Liver (tissue), 9 donors: ENCODE measurements around the gene MAP4K3. TPM values are rescaled to one million over a fixed set of nuclear protein-coding genes. Genes with fewer than 3 reads are reported as not detected.

Experiments
- DNase-seq: peaks from one replicate; pipeline ENCODE4 v3.0.0-alpha.2; 2017; ENCODE audit warnings: low spot score
- H3K27ac ChIP-seq, 2 donors: one replicate each; pipeline ENCODE4 v1.7.0; 2013; ENCODE audit warnings: inconsistent platforms in 2 of 2, low read length in 2 of 2, control low read depth in 1 of 2, low read depth in 1 of 2, mild to moderate bottlenecking in 1 of 2
- H3K27me3 ChIP-seq, 4 donors: one replicate each; pipeline versions ENCODE4 v1.6.1 to v1.7.0; 2013; ENCODE audit warnings: low read length in 3 of 4, inconsistent platforms in 1 of 4, mild to moderate bottlenecking in 1 of 4, moderate library complexity in 1 of 4; ENCODE audit not compliant: control insufficient read depth in 4 of 4, insufficient read depth in 4 of 4
- H3K36me3 ChIP-seq, 4 donors: one replicate each; pipeline versions ENCODE4 v1.6.1 to v1.7.0; 2013; ENCODE audit warnings: low read length in 3 of 4, mild to moderate bottlenecking in 3 of 4, low read depth in 1 of 4, moderate library complexity in 1 of 4; ENCODE audit not compliant: control insufficient read depth in 4 of 4, insufficient read depth in 3 of 4
- H3K4me1 ChIP-seq, 4 donors: one replicate each; pipeline versions ENCODE4 v1.6.1 to v1.7.0; 2013; ENCODE audit warnings: low read length in 3 of 4, mild to moderate bottlenecking in 3 of 4, moderate library complexity in 1 of 4; ENCODE audit not compliant: control insufficient read depth in 4 of 4, insufficient read depth in 4 of 4
- H3K4me3 ChIP-seq, 3 donors: one replicate each; pipeline versions ENCODE4 v1.6.1 to v1.7.0; 2013; ENCODE audit warnings: low read length in 3 of 3, control low read depth in 1 of 3, low read depth in 1 of 3, mild to moderate bottlenecking in 1 of 3
- H3K9ac ChIP-seq, 2 donors: one replicate each; pipeline ENCODE4 v1.7.0; 2013; ENCODE audit warnings: low read length in 2 of 2, mild to moderate bottlenecking in 2 of 2, moderate library complexity in 2 of 2, control low read depth in 1 of 2, low read depth in 1 of 2
- H3K9me3 ChIP-seq, 4 donors: one replicate each; pipeline versions ENCODE4 v1.6.1 to v1.7.0; 2013; ENCODE audit warnings: low read length in 3 of 4; ENCODE audit not compliant: control insufficient read depth in 4 of 4
- CTCF ChIP-seq: fragments of 150-350 bp; IDR thresholded peaks from 2 replicates; pipeline ENCODE4 v1.5.1; 2017; ENCODE audit warnings: improper control_type of control experiment, low read depth, low read length; ENCODE audit not compliant: missing input control
- EGR1 ChIP-seq, 2 donors: IDR thresholded peaks; 2 replicates each; pipeline ENCODE4 v1.6.1; 2016 to 2018; ENCODE audit warnings: antibody characterized with exemption in 2 of 2, low read depth in 2 of 2
- FOXA2 ChIP-seq: IDR thresholded peaks from 2 replicates; pipeline ENCODE4 v1.6.1; 2016; ENCODE audit warnings: antibody characterized with exemption
- HNF4A ChIP-seq, 2 donors: conservative IDR thresholded peaks; 2 replicates each; pipeline ENCODE4 v1.6.1; 2016; ENCODE audit warnings: antibody characterized with exemption in 2 of 2, mild to moderate bottlenecking in 2 of 2
- HNF4G ChIP-seq: IDR thresholded peaks from 2 replicates; pipeline ENCODE4 v1.6.1; 2016; ENCODE audit warnings: antibody characterized with exemption
- JUND ChIP-seq, 2 donors: IDR thresholded peaks; 2 replicates each; pipeline ENCODE4 v1.6.1; 2016; ENCODE audit warnings: antibody characterized with exemption in 2 of 2
- NR2F2 ChIP-seq: IDR thresholded peaks from 2 replicates; pipeline ENCODE4 v1.6.1; 2016; ENCODE audit warnings: antibody characterized with exemption
- RAD21 ChIP-seq, 2 donors: IDR thresholded peaks; 2 replicates each; pipeline ENCODE4 v1.6.1; 2016; ENCODE audit warnings: antibody characterized with exemption in 2 of 2, mild to moderate bottlenecking in 2 of 2
- RXRA ChIP-seq, 2 donors: IDR thresholded peaks; 2 replicates each; pipeline ENCODE4 v1.6.1; 2017 to 2018; ENCODE audit warnings: antibody characterized with exemption in 2 of 2, mild to moderate bottlenecking in 1 of 2
- SP1 ChIP-seq: IDR thresholded peaks from 2 replicates; pipeline ENCODE4 v1.6.1; 2018; ENCODE audit warnings: antibody characterized with exemption, mild to moderate bottlenecking
- TAF1 ChIP-seq: conservative IDR thresholded peaks from 2 replicates; pipeline ENCODE4 v1.6.1; 2016; ENCODE audit warnings: antibody characterized with exemption, mild to moderate bottlenecking
- YY1 ChIP-seq: IDR thresholded peaks from 2 replicates; pipeline ENCODE4 v1.6.1; 2016; ENCODE audit warnings: antibody characterized with exemption, mild to moderate bottlenecking
- ZBTB33 ChIP-seq: IDR thresholded peaks from 2 replicates; pipeline ENCODE4 v1.6.1; 2016; ENCODE audit warnings: antibody characterized with exemption
- WGBS: extraction: QIAGEN DNeasy Blood & Tissue Kit; methylation state at CpG from one replicate; pipeline ENCODE4 v1.1.7; 2013; 5-methylcytosine and 5-hydroxymethylcytosine counted together
- polyA plus RNA-seq, 2 donors: library from polyadenylated mRNA; stranded (reverse) in 1 of 2; unstranded in 1 of 2; fragments of 200-250 nt in 1 of 2; fragments of >200 nt in 1 of 2; fragmentation: Nextera tagmentation in 1 of 2; extraction: Ambion mirVana in 1 of 2; gene quantifications; one replicate each; pipeline versions ENCODE4 v1.2.1 to v1.2.3, GENCODE V29; 2013 to 2015
- total RNA-seq, 2 donors: library from RNA; depleted of rRNA; stranded (reverse); fragments of >200 nt; gene quantifications; one replicate each; pipeline ENCODE4 v1.2.3, GENCODE V29; 2014
- TF ChIP-seq, protein P1 (sequence below): IDR thresholded peaks from 2 replicates; pipeline ENCODE4 v1.6.1; 2016; ENCODE audit warnings: antibody characterized with exemption
- TF ChIP-seq, protein P2 (sequence below): IDR thresholded peaks from 2 replicates; pipeline ENCODE4 v1.6.1; 2016; ENCODE audit warnings: antibody characterized with exemption
- donor health status: healthy.
- donor health status: healthy.
- donor health status: healthy.
- donor health status: healthy.
- donor health status: healthy.

The MAP4K3 gene
- total and polyA plus RNA-seq, 4 donors: 6.2 to 23.8 (median 10.9) TPM

GRCh38 chr2:39394516-39394961, 42.5 kb downstream of the MAP4K3 start:
- peaks cover 0 to 7% (median 2%) of the 10 kb centered on the region in 4 donors for H3K4me1 ChIP-seq
- no peak overlapping the region for H3K27ac ChIP-seq
- peaks cover 0 to 2% (median 0%) of the 10 kb centered on the region in 4 donors for H3K36me3 ChIP-seq
- H3K27me3 ChIP-seq: no peaks in the 10 kb centered on the region
- H3K4me3 ChIP-seq: no peak overlapping the region
- no peaks in the 10 kb centered on the region for H3K9me3 ChIP-seq
- no peak for DNase-seq
- H3K9ac ChIP-seq: no peak overlapping the region
- WGBS: 81% methylated on average over 5 of the region's 5 CpGs
- TF ChIP-seq YY1 (no peak), RAD21 (IDR thresholded peaks at IDR 0.05) (no peak), CTCF (no peak), JUND (IDR thresholded peaks at IDR 0.05) (no peak), NR2F2 (no peak), SP1 (no peak), ZBTB33 (no peak), HNF4A (conservative IDR thresholded peaks at IDR 0.05) (no peak)
- TF ChIP-seq, protein P1, sequence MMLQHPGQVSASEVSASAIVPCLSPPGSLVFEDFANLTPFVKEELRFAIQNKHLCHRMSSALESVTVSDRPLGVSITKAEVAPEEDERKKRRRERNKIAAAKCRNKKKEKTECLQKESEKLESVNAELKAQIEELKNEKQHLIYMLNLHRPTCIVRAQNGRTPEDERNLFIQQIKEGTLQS: no peak

GRCh38 chr2:39392672-39393071, 44.4 kb downstream of the MAP4K3 start:
- no peak overlapping the region for H3K9ac ChIP-seq
- no peak overlapping the region for H3K4me3 ChIP-seq
- H3K27me3 ChIP-seq: no peaks in the 10 kb centered on the region
- WGBS: 49% methylated on average over 2 of the region's 2 CpGs
- no peak for DNase-seq
- peaks cover 0 to 7% (median 4%) of the 10 kb centered on the region in 4 donors for H3K4me1 ChIP-seq
- TF ChIP-seq FOXA2 (no peak), TAF1 (no peak), RXRA (IDR thresholded peaks at IDR 0.05) (no peak), HNF4G (no peak), JUND (IDR thresholded peaks at IDR 0.05) (no peak), EGR1 (IDR thresholded peaks at IDR 0.05; ENCODE audit: low read depth in 2 of 2) (no peak), NR2F2 (no peak), ZBTB33 (no peak), YY1 (no peak), CTCF (no peak), SP1 (no peak)
- TF ChIP-seq, protein P1: no peak
- TF ChIP-seq, protein P2, sequence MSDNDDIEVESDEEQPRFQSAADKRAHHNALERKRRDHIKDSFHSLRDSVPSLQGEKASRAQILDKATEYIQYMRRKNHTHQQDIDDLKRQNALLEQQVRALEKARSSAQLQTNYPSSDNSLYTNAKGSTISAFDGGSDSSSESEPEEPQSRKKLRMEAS: no peak
- H3K27ac ChIP-seq: no peak overlapping the region
- no peaks in the 10 kb centered on the region for H3K9me3 ChIP-seq
- peaks cover 0 to 2% (median 0%) of the 10 kb centered on the region in 4 donors for H3K36me3 ChIP-seq
